Measurements from ENCODE around the gene KLHL21.
"Not testable (repeated sequence)": the region's sequence is repeated elsewhere in the genome, so short reads cannot be mapped to it uniquely, and the experiment has no call there.

KLHL21 gene

DNA sequence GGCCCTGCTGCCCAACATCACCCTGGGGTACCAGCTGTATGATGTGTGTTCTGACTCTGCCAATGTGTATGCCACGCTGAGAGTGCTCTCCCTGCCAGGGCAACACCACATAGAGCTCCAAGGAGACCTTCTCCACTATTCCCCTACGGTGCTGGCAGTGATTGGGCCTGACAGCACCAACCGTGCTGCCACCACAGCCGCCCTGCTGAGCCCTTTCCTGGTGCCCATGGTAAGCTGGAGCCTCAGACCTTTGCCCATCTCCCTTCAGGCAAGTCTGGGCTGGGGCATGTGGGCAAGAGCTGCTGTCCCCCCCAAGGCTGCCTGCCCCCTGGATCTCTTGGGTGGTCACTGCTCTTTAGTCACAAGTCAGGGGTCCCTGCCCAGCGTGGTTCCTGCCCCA, 31.7 kb downstream of the KLHL21 start:
- H3K4me3 ChIP-seq (ENCODE audit: low read length) = no peak overlapping the region
- no peak overlapping the region for H3K27ac ChIP-seq (ENCODE audit: low read depth, low read length)

DNA sequence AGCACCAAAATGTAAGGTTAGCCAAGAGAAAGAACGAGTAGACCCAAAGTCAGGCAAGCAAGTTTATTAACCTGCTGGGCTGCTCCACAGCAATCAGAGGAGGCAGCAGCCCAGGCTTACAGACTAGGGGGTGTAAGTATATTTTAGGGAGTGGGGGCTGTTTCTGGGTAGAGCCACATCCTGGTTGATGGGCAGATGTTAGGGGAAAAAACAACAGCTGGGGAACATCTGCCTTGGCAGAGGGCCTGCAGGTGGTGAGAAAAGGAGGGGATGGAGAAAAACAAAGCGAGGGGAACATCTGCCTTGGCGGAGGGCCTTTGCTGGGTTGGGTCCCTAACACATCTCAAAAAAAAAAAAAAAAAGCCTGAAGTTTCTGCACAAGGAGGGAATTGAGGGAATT, 32.6 kb downstream of the KLHL21 start:
- no peaks in the 10 kb centered on the region for H3K4me1 ChIP-seq (ENCODE audit: control insufficient read depth, insufficient read depth, low read length)
- no peaks in the 10 kb centered on the region for H3K27me3 ChIP-seq (ENCODE audit: control insufficient read depth, insufficient read depth, low read length)
- H3K36me3 ChIP-seq (ENCODE audit: control insufficient read depth, insufficient read depth, low read length) = no peaks in the 10 kb centered on the region
- H3K27ac ChIP-seq (ENCODE audit: low read depth, low read length) = no peak overlapping the region
- no peak overlapping the region for H3K9ac ChIP-seq (ENCODE audit: low read length)
- no peak overlapping the region for H3K4me3 ChIP-seq (ENCODE audit: low read length)

More for the DNA sequence above, 31.7 kb downstream of the KLHL21 start:
- Histone ChIP-seq H3K36me3 (ENCODE audit: control insufficient read depth, insufficient read depth, low read length) (no peaks in the 10 kb centered on the region), H3K9ac (ENCODE audit: low read length) (no peak overlapping the region), H3K4me1 (ENCODE audit: control insufficient read depth, insufficient read depth, low read length) (no peaks in the 10 kb centered on the region), H3K27me3 (ENCODE audit: control insufficient read depth, insufficient read depth, low read length) (no peaks in the 10 kb centered on the region)

DNA sequence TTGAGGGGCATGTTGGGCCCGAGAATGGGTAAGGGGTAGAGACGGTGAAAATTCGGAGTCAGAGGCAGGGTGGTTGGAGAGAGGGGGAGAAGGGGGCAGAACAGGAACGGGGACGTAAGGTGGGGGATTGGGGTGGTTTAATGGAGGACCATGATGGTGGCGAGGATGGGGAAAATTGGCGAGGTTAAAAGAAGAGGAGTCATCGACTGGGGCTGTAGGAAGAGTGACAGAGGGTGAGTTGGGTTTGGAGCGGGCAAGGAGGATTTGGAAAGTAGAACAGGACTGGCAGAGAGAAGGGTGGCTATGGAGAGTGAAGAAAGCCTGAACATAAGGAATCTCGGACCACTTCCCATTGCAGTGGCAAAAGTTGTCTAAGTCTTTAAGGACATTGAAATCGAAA, 33.6 kb downstream of the KLHL21 start:
- no peak overlapping the region for H3K27ac ChIP-seq (ENCODE audit: low read depth, low read length)
- H3K9ac ChIP-seq (ENCODE audit: low read length) = no peak overlapping the region
- H3K36me3 ChIP-seq (ENCODE audit: control insufficient read depth, insufficient read depth, low read length) = no peaks in the 10 kb centered on the region
- no peaks in the 10 kb centered on the region for H3K27me3 ChIP-seq (ENCODE audit: control insufficient read depth, insufficient read depth, low read length)
- no peaks in the 10 kb centered on the region for H3K4me1 ChIP-seq (ENCODE audit: control insufficient read depth, insufficient read depth, low read length)
- no peak overlapping the region for H3K4me3 ChIP-seq (ENCODE audit: low read length)

DNA sequence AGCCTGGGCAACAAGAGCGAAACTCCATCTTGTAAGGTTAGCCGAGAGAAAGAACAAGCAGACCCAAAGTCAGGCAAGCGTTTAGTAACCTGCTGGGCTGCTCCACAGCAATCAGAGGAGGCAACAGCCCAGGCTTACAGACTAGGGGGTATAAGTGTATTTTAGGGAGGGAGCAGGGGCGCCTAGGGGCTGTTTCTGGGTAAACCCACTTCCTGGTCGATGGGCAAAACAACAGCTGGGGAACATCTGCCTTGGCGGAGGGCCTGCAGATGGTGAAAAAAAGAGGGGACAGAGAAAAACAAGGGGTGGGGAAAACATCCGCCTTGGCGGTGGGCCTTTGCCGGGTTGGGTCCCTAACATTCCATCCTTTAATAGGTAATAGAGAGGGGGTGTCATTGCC, 42.4 kb downstream of the KLHL21 start:
- Histone ChIP-seq H3K4me1 (ENCODE audit: control insufficient read depth, insufficient read depth, low read length) (peaks cover 3% of the 10 kb centered on the region), H3K36me3 (ENCODE audit: control insufficient read depth, insufficient read depth, low read length) (no peaks in the 10 kb centered on the region), H3K4me3 (ENCODE audit: low read length) (no peak overlapping the region), H3K27me3 (ENCODE audit: control insufficient read depth, insufficient read depth, low read length) (no peaks in the 10 kb centered on the region), H3K27ac (ENCODE audit: low read depth, low read length) (no peak overlapping the region), H3K9ac (ENCODE audit: low read length) (no peak overlapping the region)

- H3K27me3 ChIP-seq (ENCODE audit: control insufficient read depth, insufficient read depth, low read length); H3K36me3 ChIP-seq (ENCODE audit: control insufficient read depth, insufficient read depth, low read length); H3K4me1 ChIP-seq (ENCODE audit: control insufficient read depth, insufficient read depth, low read length); H3K9ac ChIP-seq (ENCODE audit: low read length); H3K4me3 ChIP-seq (ENCODE audit: low read length); H3K27ac ChIP-seq (ENCODE audit: low read depth, low read length): not testable (repeated sequence)
Observed at GRCh38 chr1:6559161-6559560, 43.5 kb downstream of the KLHL21 start.

GRCh38 chr1:6557597-6557996, 45.1 kb downstream of the KLHL21 start:
- H3K27me3 ChIP-seq (ENCODE audit: control insufficient read depth, insufficient read depth, low read length) = no peaks in the 10 kb centered on the region
- H3K36me3 ChIP-seq (ENCODE audit: control insufficient read depth, insufficient read depth, low read length) = no peaks in the 10 kb centered on the region
- H3K27ac ChIP-seq (ENCODE audit: low read depth, low read length) = no peak overlapping the region
- H3K9ac ChIP-seq (ENCODE audit: low read length) = no peak overlapping the region
- no peak overlapping the region for H3K4me3 ChIP-seq (ENCODE audit: low read length)
- H3K4me1 ChIP-seq (ENCODE audit: control insufficient read depth, insufficient read depth, low read length) = peaks cover 12% of the 10 kb centered on the region

GRCh38 chr1:6554907-6555778, 47.5 kb downstream of the KLHL21 start, which contains the start of gene TAS1R1:
TAS1R1 (plus strand) TSS chr1:6555307; CDS start chr1:6555374, 67 bp downstream.
- Histone ChIP-seq H3K27me3 (ENCODE audit: control insufficient read depth, insufficient read depth, low read length) (no peaks in the 10 kb centered on the region), H3K9ac (ENCODE audit: low read length) (peak within 1 kb of the TSS; percentile 60), H3K36me3 (ENCODE audit: control insufficient read depth, insufficient read depth, low read length) (no peaks in the 10 kb centered on the region), H3K27ac (ENCODE audit: low read depth, low read length) (peak within 1 kb of the TSS; percentile 69), H3K4me1 (ENCODE audit: control insufficient read depth, insufficient read depth, low read length) (peaks cover 12% of the 10 kb centered on the region), H3K4me3 (ENCODE audit: low read length) (peak within 1 kb of the TSS; percentile 88)

GRCh38 chr1:6554031-6554906, 48.4 kb downstream of the KLHL21 start, which contains the start of gene NOL9:
NOL9 (minus strand) TSS chr1:6554513; CDS start chr1:6554502, 11 bp downstream.
- Histone ChIP-seq H3K27ac (ENCODE audit: low read depth, low read length) (peak within 1 kb of the TSS; percentile 69), H3K27me3 (ENCODE audit: control insufficient read depth, insufficient read depth, low read length) (no peaks in the 10 kb centered on the region), H3K4me3 (ENCODE audit: low read length) (peak within 1 kb of the TSS; percentile 88), H3K9ac (ENCODE audit: low read length) (peak within 1 kb of the TSS; percentile 60), H3K36me3 (ENCODE audit: control insufficient read depth, insufficient read depth, low read length) (peaks cover 3% of the 10 kb centered on the region), H3K4me1 (ENCODE audit: control insufficient read depth, insufficient read depth, low read length) (peaks cover 12% of the 10 kb centered on the region)

- H3K27ac ChIP-seq (ENCODE audit: low read depth, low read length) = no peak overlapping the region
- no peak overlapping the region for H3K9ac ChIP-seq (ENCODE audit: low read length)
- peaks cover 26% of the 10 kb centered on the region for H3K36me3 ChIP-seq (ENCODE audit: control insufficient read depth, insufficient read depth, low read length)
- no peak overlapping the region for H3K4me3 ChIP-seq (ENCODE audit: low read length)
- no peaks in the 10 kb centered on the region for H3K27me3 ChIP-seq (ENCODE audit: control insufficient read depth, insufficient read depth, low read length)
- no peaks in the 10 kb centered on the region for H3K4me1 ChIP-seq (ENCODE audit: control insufficient read depth, insufficient read depth, low read length)
Observed at GRCh38 chr1:6547301-6547700, 55.4 kb downstream of the KLHL21 start.

- Histone ChIP-seq H3K27ac (ENCODE audit: low read depth, low read length) (no peak overlapping the region), H3K4me3 (ENCODE audit: low read length) (no peak overlapping the region), H3K36me3 (ENCODE audit: control insufficient read depth, insufficient read depth, low read length) (peaks cover 29% of the 10 kb centered on the region), H3K4me1 (ENCODE audit: control insufficient read depth, insufficient read depth, low read length) (no peaks in the 10 kb centered on the region), H3K9ac (ENCODE audit: low read length) (no peak overlapping the region), H3K27me3 (ENCODE audit: control insufficient read depth, insufficient read depth, low read length) (no peaks in the 10 kb centered on the region)
Observed at GRCh38 chr1:6546326-6546725, 56.3 kb downstream of the KLHL21 start.

- no peaks in the 10 kb centered on the region for H3K4me1 ChIP-seq (ENCODE audit: control insufficient read depth, insufficient read depth, low read length)
- no peak overlapping the region for H3K9ac ChIP-seq (ENCODE audit: low read length)
- peaks cover 29% of the 10 kb centered on the region for H3K36me3 ChIP-seq (ENCODE audit: control insufficient read depth, insufficient read depth, low read length)
- H3K27me3 ChIP-seq (ENCODE audit: control insufficient read depth, insufficient read depth, low read length) = no peaks in the 10 kb centered on the region
- no peak overlapping the region for H3K27ac ChIP-seq (ENCODE audit: low read depth, low read length)
- no peak overlapping the region for H3K4me3 ChIP-seq (ENCODE audit: low read length)
Observed at GRCh38 chr1:6545276-6546112, 57.2 kb downstream of the KLHL21 start.

GRCh38 chr1:6544831-6545230, 57.8 kb downstream of the KLHL21 start:
- Histone ChIP-seq H3K4me3 (ENCODE audit: low read length) (no peak overlapping the region), H3K27ac (ENCODE audit: low read depth, low read length) (no peak overlapping the region), H3K36me3 (ENCODE audit: control insufficient read depth, insufficient read depth, low read length) (peaks cover 29% of the 10 kb centered on the region)

More at GRCh38 chr1:6544831-6545230, 57.8 kb downstream of the KLHL21 start:
- no peak overlapping the region for H3K9ac ChIP-seq (ENCODE audit: low read length)
- no peaks in the 10 kb centered on the region for H3K4me1 ChIP-seq (ENCODE audit: control insufficient read depth, insufficient read depth, low read length)
- no peaks in the 10 kb centered on the region for H3K27me3 ChIP-seq (ENCODE audit: control insufficient read depth, insufficient read depth, low read length)
